MM.1S (cell line): ENCODE data around the gene GPR135.

ENCODE experiments used
- DNase-seq: peaks from one replicate; pipeline ENCODE4 v3.0.0-alpha.2; 2015
- H2AFZ ChIP-seq: fragments of 300-600 bp; sonication (generic); 2 replicates; pipeline ENCODE4 v1.6.0; 2016; ENCODE audit warnings: antibody characterized with exemption, low read length
- H3F3A ChIP-seq: fragments of 300-600 bp; sonication (generic); 2 replicates; pipeline ENCODE4 v1.6.1; 2016; ENCODE audit warnings: mild to moderate bottlenecking, antibody characterized with exemption, low read length, moderate library complexity, mixed read lengths; ENCODE audit not compliant: insufficient read depth
- H3K27ac ChIP-seq: fragments of 300-600 bp; sonication (generic); 2 replicates; pipeline ENCODE4 v1.5.1; 2016; ENCODE audit warnings: mild to moderate bottlenecking, low read length
- H3K27me3 ChIP-seq: fragments of 300-600 bp; sonication (generic); replicated peaks from 2 replicates; pipeline ENCODE4 v1.6.0; 2016; ENCODE audit warnings: low read length; ENCODE audit not compliant: insufficient read depth
- H3K36me3 ChIP-seq: fragments of 300-600 bp; sonication (generic); replicated peaks from 2 replicates; pipeline ENCODE4 v1.6.1; 2016; ENCODE audit warnings: mild to moderate bottlenecking, low read length, mixed read lengths; ENCODE audit not compliant: insufficient read depth
- H3K4me1 ChIP-seq: fragments of 300-600 bp; sonication (generic); 2 replicates; pipeline ENCODE4 v1.6.1; 2016; ENCODE audit warnings: low read length, mixed read lengths
- H3K4me2 ChIP-seq: fragments of 300-600 bp; sonication (generic); 2 replicates; pipeline ENCODE4 v1.6.0; 2016; ENCODE audit warnings: low read depth, low read length
- H3K4me3 ChIP-seq: fragments of 300-600 bp; sonication (generic); 2 replicates; pipeline ENCODE4 v1.5.1; 2016; ENCODE audit warnings: low read length, mixed read lengths
- H3K79me2 ChIP-seq: fragments of 300-600 bp; sonication (generic); 2 replicates; pipeline ENCODE4 v1.6.1; 2016; ENCODE audit warnings: mixed run types, low read length, mixed read lengths
- H3K9ac ChIP-seq: fragments of 300-600 bp; sonication (generic); 2 replicates; pipeline ENCODE4 v1.6.1; 2016; ENCODE audit warnings: low read length, mixed read lengths
- H3K9me2 ChIP-seq: fragments of 300-600 bp; sonication (generic); replicated peaks from 2 replicates; pipeline ENCODE4 v1.6.1; 2016; ENCODE audit warnings: mild to moderate bottlenecking, low read length, mixed read lengths; ENCODE audit not compliant: insufficient read depth
- H3K9me3 ChIP-seq: fragments of 300-600 bp; sonication (generic); replicated peaks from 2 replicates; pipeline ENCODE4 v1.6.1; 2016; ENCODE audit warnings: mild to moderate bottlenecking, low read length, mixed read lengths; ENCODE audit not compliant: insufficient read depth
- H4K20me1 ChIP-seq: fragments of 300-600 bp; sonication (generic); 2 replicates; pipeline ENCODE4 v1.6.1; 2016; ENCODE audit warnings: mild to moderate bottlenecking, low read length, moderate library complexity, mixed read lengths; ENCODE audit not compliant: insufficient read depth
- CTCF ChIP-seq: fragments of 300-600 bp; sonication (generic); IDR thresholded peaks from 2 replicates; pipeline ENCODE4 v1.5.1; 2016; ENCODE audit warnings: antibody characterized with exemption, low read length, mixed read lengths
- EZH2 ChIP-seq: fragments of 300-600 bp; sonication (generic); optimal IDR thresholded peaks from 2 replicates; pipeline ENCODE3; 2017; ENCODE audit warnings: low read depth, mild to moderate bottlenecking, antibody characterized with exemption, low read length, mixed read lengths
- EZH2phosphoT487 ChIP-seq: fragments of 300-600 bp; sonication (generic); IDR thresholded peaks from 2 replicates; pipeline ENCODE4 v1.6.1; 2018; ENCODE audit warnings: antibody characterized with exemption, low read length

Gene GPR135

GRCh38 chr14:59425322-59425935 lies 39.8 kb downstream of the GPR135 start:
- Histone ChIP-seq H3K27ac (no peak overlapping the region), H3K9me3 (no peaks in the 10 kb centered on the region)
- TF ChIP-seq CTCF: no peak
- no peak for TF ChIP-seq EZH2phosphoT487
- TF ChIP-seq EZH2: no peak

GRCh38 chr14:59424341-59425071 lies 40.7 kb downstream of the GPR135 start:
- H4K20me1 ChIP-seq: no peaks in the 10 kb centered on the region
- no peaks in the 10 kb centered on the region for H3K9me3 ChIP-seq
- H3F3A ChIP-seq: no peaks in the 10 kb centered on the region
- H3K4me3 ChIP-seq: no peak overlapping the region
- no peaks in the 10 kb centered on the region for H3K9me2 ChIP-seq
- no peak overlapping the region for H3K9ac ChIP-seq
- no peak overlapping the region for H3K4me2 ChIP-seq
- H3K4me1 ChIP-seq: no peaks in the 10 kb centered on the region
- no peak overlapping the region for H3K27ac ChIP-seq
- no peaks in the 10 kb centered on the region for H3K27me3 ChIP-seq
- DNase-seq: no peak
- H3K79me2 ChIP-seq: no peaks in the 10 kb centered on the region
- TF ChIP-seq CTCF (no peak), EZH2 (no peak), EZH2phosphoT487 (no peak)
- no peak overlapping the region for H2AFZ ChIP-seq
- H3K36me3 ChIP-seq: no peaks in the 10 kb centered on the region

More at GRCh38 chr14:59425322-59425935, 39.8 kb downstream of the GPR135 start:
- no peak overlapping the region for H3K9ac ChIP-seq
- H3F3A ChIP-seq: no peaks in the 10 kb centered on the region
- H4K20me1 ChIP-seq: no peaks in the 10 kb centered on the region
- no peak for DNase-seq
- H3K4me2 ChIP-seq: no peak overlapping the region
- H2AFZ ChIP-seq: no peak overlapping the region
- no peak overlapping the region for H3K4me3 ChIP-seq
- no peaks in the 10 kb centered on the region for H3K79me2 ChIP-seq
- no peaks in the 10 kb centered on the region for H3K27me3 ChIP-seq
- no peaks in the 10 kb centered on the region for H3K9me2 ChIP-seq
- H3K4me1 ChIP-seq: no peaks in the 10 kb centered on the region
- no peaks in the 10 kb centered on the region for H3K36me3 ChIP-seq

- Histone ChIP-seq H3K27me3 (no peaks in the 10 kb centered on the region), H3K4me1 (no peaks in the 10 kb centered on the region), H3K4me2 (no peak overlapping the region), H4K20me1 (no peaks in the 10 kb centered on the region), H3K79me2 (no peaks in the 10 kb centered on the region), H3K36me3 (no peaks in the 10 kb centered on the region), H3K9me2 (no peaks in the 10 kb centered on the region), H3K27ac (no peak overlapping the region), H3F3A (no peaks in the 10 kb centered on the region), H3K9me3 (no peaks in the 10 kb centered on the region), H2AFZ (no peak overlapping the region), H3K9ac (no peak overlapping the region), H3K4me3 (no peak overlapping the region)
- TF ChIP-seq CTCF (peak; percentile 23), EZH2phosphoT487 (no peak)
- no peak for DNase-seq
These were observed 42.9 kb downstream of the GPR135 start for GRCh38 chr14:59422069-59422881.
